HG02588 (cell line): ENCODE measurements around the gene SLC35F4.
A peak's percentile ranks its signal among the peaks of the same experiment; 100 is the strongest.

Experiments
- ATAC-seq: cut with Tn5 transposase; IDR thresholded peaks from one replicate; pipeline ENCODE4 v1.9.1; 2021; ENCODE audit warnings: mild to moderate bottlenecking, moderate library complexity; ENCODE audit not compliant: unreplicated experiment

SLC35F4 gene

GRCh38 chr14:57848786-57849185, 17.1 kb downstream of the SLC35F4 start:
- no peak for ATAC-seq

- no peak for ATAC-seq
These were observed 17.5 kb downstream of the SLC35F4 start for GRCh38 chr14:57848353-57848752.

- ATAC-seq, result no peak
These were observed 18.2 kb downstream of the SLC35F4 start for GRCh38 chr14:57847706-57848105.

DNA sequence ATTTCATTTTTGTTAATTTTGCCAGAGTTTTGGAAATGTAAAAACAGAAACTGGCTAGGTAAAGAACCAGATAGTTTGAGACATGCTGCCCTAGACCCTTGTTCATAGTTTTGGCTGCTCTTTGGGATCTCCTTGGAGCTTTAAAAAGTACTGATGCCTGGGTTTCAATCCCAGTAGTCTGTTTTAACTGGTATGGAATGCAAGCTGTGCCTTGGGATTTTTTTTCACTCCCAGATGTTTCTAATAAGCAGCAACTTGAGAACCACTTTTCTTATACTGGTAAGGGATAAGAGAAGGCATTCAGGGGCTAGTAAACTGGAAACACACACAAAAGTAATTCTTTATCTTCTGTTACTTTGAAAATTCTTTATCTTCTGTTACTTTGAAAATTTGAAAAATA, 18.8 kb downstream of the SLC35F4 start:
- ATAC-seq, result no peak

GRCh38 chr14:57846596-57846995, 19.3 kb downstream of the SLC35F4 start:
- no peak for ATAC-seq

DNA sequence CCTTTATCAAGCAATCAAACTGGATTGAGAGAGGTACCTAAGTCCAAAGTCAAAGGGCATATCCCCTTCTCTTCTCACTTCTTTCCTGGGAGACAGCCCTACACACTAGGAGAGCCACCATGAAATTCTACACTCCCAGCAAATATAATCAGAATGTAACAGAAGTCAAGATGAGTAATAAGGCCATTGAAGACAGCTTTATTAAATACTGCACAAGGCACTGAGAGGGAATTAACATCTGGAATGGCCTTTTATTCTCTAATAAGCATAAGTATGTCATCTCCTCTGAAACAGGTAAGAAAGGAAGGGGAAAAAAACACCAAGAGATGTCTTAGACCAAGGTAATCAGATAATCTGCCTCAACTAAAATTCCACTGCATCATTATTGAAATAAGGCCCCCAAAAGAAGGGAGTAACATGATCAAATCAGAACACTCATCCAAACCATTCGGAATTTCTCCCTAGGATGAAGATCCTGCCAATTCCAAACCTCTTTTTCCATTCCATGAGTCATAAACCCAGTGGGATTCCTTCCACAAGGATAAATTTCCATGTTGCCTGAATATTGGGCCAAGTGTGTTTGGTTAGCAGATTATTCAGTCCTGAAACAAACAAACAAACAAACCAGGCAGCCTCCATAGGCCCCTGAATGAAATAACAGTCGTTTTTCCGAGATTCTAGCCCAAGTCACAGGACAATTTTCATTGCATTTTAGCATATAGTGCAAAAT, 19.9 kb downstream of the SLC35F4 start:
- no peak for ATAC-seq

DNA sequence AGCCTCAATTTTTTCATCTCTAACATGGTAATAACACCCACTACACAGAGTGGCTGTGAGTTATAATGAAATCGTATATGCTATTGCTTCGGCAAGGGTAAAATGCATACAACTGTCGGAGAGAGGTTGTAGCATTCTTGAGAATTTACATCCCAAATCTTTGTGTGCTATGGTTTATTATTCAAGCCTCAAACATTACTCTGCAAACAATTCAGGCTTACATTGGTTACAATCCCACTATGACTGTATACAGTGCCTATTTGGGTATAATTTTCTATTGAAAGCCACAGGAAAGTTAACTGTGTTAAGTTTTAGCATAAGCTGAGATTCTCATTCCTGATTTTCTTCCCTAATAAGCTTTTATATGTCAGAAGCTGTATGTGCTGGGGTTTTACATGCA, 20.6 kb downstream of the SLC35F4 start:
- no peak for ATAC-seq

- no peak for ATAC-seq
These were observed 28.6 kb downstream of the SLC35F4 start for GRCh38 chr14:57837267-57837666.

- ATAC-seq, result no peak
These were observed 30.1 kb downstream of the SLC35F4 start for GRCh38 chr14:57835766-57836165.

GRCh38 chr14:57834961-57835360, 30.9 kb downstream of the SLC35F4 start:
- ATAC-seq, result no peak

GRCh38 chr14:57834001-57834598, 31.8 kb downstream of the SLC35F4 start:
- no peak for ATAC-seq

- no peak for ATAC-seq
These were observed 32.6 kb downstream of the SLC35F4 start for GRCh38 chr14:57833323-57833722.

GRCh38 chr14:57831981-57832380, 33.9 kb downstream of the SLC35F4 start:
- ATAC-seq, result peak; percentile 75

DNA sequence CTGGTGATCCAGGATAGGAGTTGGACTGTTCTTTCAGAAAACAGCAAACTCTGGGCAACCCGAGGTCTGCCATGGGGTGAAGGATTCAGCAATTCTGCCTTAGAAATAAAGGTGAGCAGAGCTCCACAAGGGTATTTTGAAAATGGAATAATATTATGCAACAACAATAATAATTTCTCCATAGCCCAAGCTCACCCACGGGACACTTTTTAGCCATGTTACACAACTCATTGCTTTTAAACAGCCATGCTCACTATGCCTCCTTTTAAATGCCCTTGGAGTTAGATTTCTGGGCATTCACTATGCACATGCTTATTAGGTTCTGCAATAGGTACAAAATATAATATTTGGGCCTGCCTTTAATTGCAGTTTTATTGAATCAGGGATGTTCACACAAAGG, 37.2 kb downstream of the SLC35F4 start:
- no peak for ATAC-seq

DNA sequence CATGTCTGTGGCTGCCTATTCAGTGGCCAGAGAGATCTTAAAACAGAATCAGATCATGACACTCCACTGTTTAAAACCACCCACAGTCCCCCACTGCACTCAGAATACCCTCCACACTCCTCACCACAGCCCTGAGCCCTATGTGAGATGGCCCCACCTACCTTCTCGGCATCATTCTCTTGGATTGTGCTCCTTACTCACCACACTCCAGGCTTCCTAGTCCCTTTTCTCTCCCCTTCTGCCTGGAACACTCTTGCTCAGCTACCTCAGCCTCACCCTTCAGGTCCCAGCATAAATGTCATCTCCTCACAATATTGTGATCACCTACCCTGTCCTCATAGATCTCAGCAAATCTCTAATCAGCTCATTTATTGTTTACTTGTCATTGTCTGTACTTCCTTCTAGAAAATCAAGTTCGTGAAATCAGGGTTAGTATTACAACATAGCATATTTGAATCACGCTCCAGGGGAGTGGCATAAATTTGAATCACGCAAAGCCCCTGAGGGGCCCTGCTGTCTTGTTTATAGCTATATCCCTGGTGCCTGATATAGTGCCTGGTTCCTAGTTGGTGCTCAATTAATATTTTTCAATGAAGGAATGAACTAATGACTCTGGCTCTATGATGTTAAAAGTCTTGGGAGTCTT, 42.8 kb downstream of the SLC35F4 start:
- no peak for ATAC-seq

- ATAC-seq, result no peak
These were observed 43.8 kb downstream of the SLC35F4 start for GRCh38 chr14:57822081-57822480.

DNA sequence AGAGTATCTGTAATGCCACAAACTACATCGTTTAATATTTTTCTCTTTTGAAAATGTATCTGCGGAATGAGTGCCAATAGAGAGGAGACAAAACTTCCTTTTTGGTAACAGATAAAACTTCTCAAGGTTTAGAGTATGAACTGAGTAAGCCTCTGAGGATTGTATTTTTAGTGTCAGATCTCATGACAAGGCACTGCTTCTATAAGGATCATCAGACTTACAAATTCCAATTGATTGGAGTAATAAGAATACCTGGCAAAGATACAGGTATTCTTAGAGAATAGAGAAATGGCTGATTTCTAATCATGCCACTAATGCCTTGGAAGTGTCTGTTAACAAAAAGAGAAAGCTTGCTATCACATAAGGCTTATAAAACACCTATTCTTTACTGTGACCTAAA, 45.3 kb downstream of the SLC35F4 start:
- no peak for ATAC-seq

- ATAC-seq, result no peak
These were observed 47.4 kb downstream of the SLC35F4 start for GRCh38 chr14:57818511-57818910.

GRCh38 chr14:57816568-57817284, 49.2 kb downstream of the SLC35F4 start:
- ATAC-seq, result peak; percentile 73

GRCh38 chr14:57814726-57815125, 51.2 kb downstream of the SLC35F4 start:
- no peak for ATAC-seq

DNA sequence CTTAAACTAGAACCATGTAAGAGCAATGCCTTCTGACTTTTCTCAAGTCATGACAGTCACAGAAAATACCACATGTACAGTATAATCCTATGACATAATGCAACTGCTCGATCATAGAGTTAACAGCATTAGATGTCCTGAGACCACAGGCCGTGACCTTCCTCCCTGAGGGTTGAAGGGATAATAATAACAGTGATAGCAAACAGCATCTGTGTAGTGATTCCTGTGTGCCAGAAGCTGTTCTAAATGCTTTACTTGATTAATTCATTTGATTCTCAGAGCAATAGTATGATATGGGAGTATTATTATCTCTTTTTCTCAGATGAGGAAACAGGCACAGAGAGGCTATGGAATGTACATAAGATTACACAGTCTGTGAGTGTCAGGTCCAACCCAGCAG, 53.2 kb downstream of the SLC35F4 start:
- no peak for ATAC-seq
